ENCODE results near the gene LYST. TPM values are rescaled to one million over a fixed set of nuclear protein-coding genes. Genes with fewer than 3 reads are reported as not detected.

LYST gene
- total and polyA plus RNA-seq, 12 donors, result 6.7 to 48.0 (median 19.0) TPM

- Histone ChIP-seq H3K4me3 (no peak overlapping the region), H3K27me3 (no peaks in the 10 kb centered on the region), H3K4me1 (replicated peaks in 1 of 2) (no peaks in the 10 kb centered on the region), H3K9me3 (replicated peaks in 1 of 3) (no peaks in the 10 kb centered on the region), H3K27ac (peak overlapping the region in 2 of 5 donors; percentile 29 to 57), H3K36me3 (replicated peaks in 1 of 2) (peaks cover 0 to 4% of the 10 kb centered on the region in 2 donors)
- TF ChIP-seq POLR2A (IDR thresholded peaks at IDR 0.05), result no peak
- TF ChIP-seq, protein P1, sequence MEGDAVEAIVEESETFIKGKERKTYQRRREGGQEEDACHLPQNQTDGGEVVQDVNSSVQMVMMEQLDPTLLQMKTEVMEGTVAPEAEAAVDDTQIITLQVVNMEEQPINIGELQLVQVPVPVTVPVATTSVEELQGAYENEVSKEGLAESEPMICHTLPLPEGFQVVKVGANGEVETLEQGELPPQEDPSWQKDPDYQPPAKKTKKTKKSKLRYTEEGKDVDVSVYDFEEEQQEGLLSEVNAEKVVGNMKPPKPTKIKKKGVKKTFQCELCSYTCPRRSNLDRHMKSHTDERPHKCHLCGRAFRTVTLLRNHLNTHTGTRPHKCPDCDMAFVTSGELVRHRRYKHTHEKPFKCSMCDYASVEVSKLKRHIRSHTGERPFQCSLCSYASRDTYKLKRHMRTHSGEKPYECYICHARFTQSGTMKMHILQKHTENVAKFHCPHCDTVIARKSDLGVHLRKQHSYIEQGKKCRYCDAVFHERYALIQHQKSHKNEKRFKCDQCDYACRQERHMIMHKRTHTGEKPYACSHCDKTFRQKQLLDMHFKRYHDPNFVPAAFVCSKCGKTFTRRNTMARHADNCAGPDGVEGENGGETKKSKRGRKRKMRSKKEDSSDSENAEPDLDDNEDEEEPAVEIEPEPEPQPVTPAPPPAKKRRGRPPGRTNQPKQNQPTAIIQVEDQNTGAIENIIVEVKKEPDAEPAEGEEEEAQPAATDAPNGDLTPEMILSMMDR (IDR thresholded peaks at IDR 0.05), result no peak
- peak in 1 of 7 donors; percentile 2 for DNase-seq
- intact Hi-C loops (cut with DNase I), result no loop called here
- WGBS, 4 donors, result 64 to 82% (median 74%) methylated on average over 5 of the region's 5 CpGs
These were observed 125.4 kb downstream of the LYST start for GRCh38 chr1:235741294-235741693.

- TF ChIP-seq POLR2A (IDR thresholded peaks at IDR 0.05), result no peak
- TF ChIP-seq, protein P1 (IDR thresholded peaks at IDR 0.05), result no peak
- intact Hi-C loops (cut with DNase I), result no loop called here
- WGBS, 4 donors, result 67 to 77% (median 68%) methylated on average over 6 of the region's 6 CpGs
- no peak for DNase-seq
- Histone ChIP-seq H3K27ac (no peak overlapping the region), H3K36me3 (replicated peaks in 1 of 2) (peaks cover 0 to 4% of the 10 kb centered on the region in 2 donors), H3K4me3 (no peak overlapping the region), H3K4me1 (replicated peaks in 1 of 2) (no peaks in the 10 kb centered on the region), H3K9me3 (replicated peaks in 1 of 3) (no peaks in the 10 kb centered on the region), H3K27me3 (no peaks in the 10 kb centered on the region)
These were observed 127.1 kb downstream of the LYST start for GRCh38 chr1:235739631-235740030.

- H3K9me3 ChIP-seq (replicated peaks in 1 of 3), result no peaks in the 10 kb centered on the region
- H3K27me3 ChIP-seq, result no peaks in the 10 kb centered on the region
- DNase-seq, result no peak
- no peaks in the 10 kb centered on the region for H3K4me1 ChIP-seq (replicated peaks in 1 of 2)
- TF ChIP-seq, protein P1 (IDR thresholded peaks at IDR 0.05), result no peak
- no peak for TF ChIP-seq POLR2A (IDR thresholded peaks at IDR 0.05)
- WGBS, 4 donors, result 53 to 75% (median 62%) methylated on average over 1 of the region's 1 CpG
- H3K36me3 ChIP-seq (replicated peaks in 1 of 2), result peaks cover 0 to 4% of the 10 kb centered on the region in 2 donors
- no peak overlapping the region for H3K4me3 ChIP-seq
- no peak overlapping the region for H3K27ac ChIP-seq
- intact Hi-C loops (cut with DNase I), result no loop called here
These were observed 127.6 kb downstream of the LYST start for GRCh38 chr1:235739124-235739523.

- no peak overlapping the region for H3K27ac ChIP-seq
- no peaks in the 10 kb centered on the region for H3K4me1 ChIP-seq (replicated peaks in 1 of 2)
- H3K36me3 ChIP-seq (replicated peaks in 1 of 2), result no peaks in the 10 kb centered on the region
- H3K4me3 ChIP-seq, result no peak overlapping the region
- H3K27me3 ChIP-seq, result no peaks in the 10 kb centered on the region
- TF ChIP-seq, protein P1 (IDR thresholded peaks at IDR 0.05), result no peak
- TF ChIP-seq POLR2A (IDR thresholded peaks at IDR 0.05), result no peak
- no peaks in the 10 kb centered on the region for H3K9me3 ChIP-seq (replicated peaks in 1 of 3)
- WGBS, 4 donors, result 95 to 99% (median 98%) methylated on average over 13 of the region's 13 CpGs
- intact Hi-C loops (cut with DNase I), result no loop called here
- no peak for DNase-seq
These were observed 129.0 kb downstream of the LYST start for GRCh38 chr1:235737751-235738150.
